ENCODE data around the gene PDE11A.
"Not testable (repeated sequence)": the region's sequence is repeated elsewhere in the genome, so short reads cannot be mapped to it uniquely, and the experiment has no call there.

Gene PDE11A

GRCh38 chr2:177808984-177809809 lies 263.4 kb downstream of the PDE11A start:
- no peak for DNase-seq

- no peak for DNase-seq
These were observed 266.6 kb downstream of the PDE11A start for GRCh38 chr2:177806025-177806424.

GRCh38 chr2:177799531-177799930 lies 273.0 kb downstream of the PDE11A start:
- no peak for DNase-seq

- no peak for DNase-seq
These were observed 274.8 kb downstream of the PDE11A start for GRCh38 chr2:177797808-177798207.

- DNase-seq, result no peak
These were observed 275.7 kb downstream of the PDE11A start for GRCh38 chr2:177796654-177797415.

- DNase-seq, result no peak
These were observed 276.6 kb downstream of the PDE11A start for GRCh38 chr2:177796011-177796410.

- not testable (repeated sequence) for DNase-seq
These were observed 287.4 kb downstream of the PDE11A start for GRCh38 chr2:177785143-177785542.

- DNase-seq, result no peak
These were observed 287.9 kb downstream of the PDE11A start for GRCh38 chr2:177784745-177785067.

GRCh38 chr2:177783835-177784744 lies 288.5 kb downstream of the PDE11A start:
- peak; percentile 27 for DNase-seq

- no peak for DNase-seq
These were observed 289.5 kb downstream of the PDE11A start for GRCh38 chr2:177783091-177783490.

GRCh38 chr2:177782613-177783012 lies 290.0 kb downstream of the PDE11A start:
- no peak for DNase-seq

- no peak for DNase-seq
These were observed 294.1 kb downstream of the PDE11A start for GRCh38 chr2:177778472-177778871.

GRCh38 chr2:177772529-177772928 lies 300.0 kb downstream of the PDE11A start:
- peak; percentile 39 for DNase-seq

GRCh38 chr2:177771191-177771590 lies 301.4 kb downstream of the PDE11A start:
- no peak for DNase-seq

- no peak for DNase-seq
These were observed 304.8 kb downstream of the PDE11A start for GRCh38 chr2:177767768-177768167.

- no peak for DNase-seq
These were observed 306.9 kb downstream of the PDE11A start for GRCh38 chr2:177765698-177766097.

- peak; percentile 73 for DNase-seq
These were observed 308.9 kb downstream of the PDE11A start for GRCh38 chr2:177763531-177764265.

- no peak for DNase-seq
These were observed 313.1 kb downstream of the PDE11A start for GRCh38 chr2:177759443-177759842.

- no peak for DNase-seq
These were observed 313.8 kb downstream of the PDE11A start for GRCh38 chr2:177758591-177759371.

- no peak for DNase-seq
These were observed 316.2 kb downstream of the PDE11A start for GRCh38 chr2:177756336-177756735.

GRCh38 chr2:177754492-177754873 lies 318.1 kb downstream of the PDE11A start:
- no peak for DNase-seq
